SK-N-SH (cell line): ENCODE results near the gene WRNIP1. TPM values are rescaled to one million over a fixed set of nuclear protein-coding genes. Genes with fewer than 3 reads are reported as not detected.

Experiments
- CTCF ChIA-PET: fragments of 300-600, 350-600 bp; formaldehyde crosslinking; extraction: SDS; loops from one replicate; lab custom pipeline; 2021; lab: Yijun Ruan, JAX
- POLR2A ChIA-PET: fragments of 350-600 bp; sonication (Branson Sonifier 250); formaldehyde crosslinking; extraction: SDS; loops from one replicate; lab custom pipeline; 2020; ENCODE audit warnings: antibody characterized with exemption, inconsistent platforms; lab: Yijun Ruan, JAX
- DNase-seq: peaks from one replicate; pipeline ENCODE4 v3.0.0; 2012
- H2AFZ ChIP-seq: fragments of 200-600 bp; sonication (generic); 2 replicates; pipeline ENCODE4 v1.8.1; 2016; ENCODE audit warnings: antibody characterized with exemption, mild to moderate bottlenecking, low read depth
- H3F3A ChIP-seq: fragments of 200-600 bp; sonication (generic); replicated peaks from 2 replicates; pipeline ENCODE3; 2016; ENCODE audit warnings: antibody characterized with exemption, mild to moderate bottlenecking; ENCODE audit not compliant: insufficient read depth
- H3K27ac ChIP-seq, 2 experiments: fragments of 200-500 bp in 1 of 2; fragments of 200-600 bp in 1 of 2; sonication (Bioruptor generic) in 1 of 2; sonication (generic), shearing (Covaris generic) in 1 of 2; 2 replicates each; pipeline versions ENCODE4 v1.5.1 to v1.6.1; 2014 to 2016; ENCODE audit warnings: low read depth in 2 of 2, inconsistent platforms in 1 of 2, low read length in 1 of 2, mild to moderate bottlenecking in 1 of 2, mixed read lengths in 1 of 2
- H3K27me3 ChIP-seq: fragments of 200-600 bp; sonication (generic), shearing (Covaris generic); 2 replicates; pipeline ENCODE4 v1.6.1; 2016; ENCODE audit warnings: mixed run types; ENCODE audit not compliant: insufficient read depth
- H3K36me3 ChIP-seq, 2 experiments: fragments of 200-500 bp in 1 of 2; fragments of 200-600 bp in 1 of 2; sonication (Bioruptor generic) in 1 of 2; sonication (generic) in 1 of 2; replicated peaks in 1 of 2; 2 replicates each; pipeline versions ENCODE3 to v1.5.1; 2014 to 2016; ENCODE audit warnings: low read length in 1 of 2, mild to moderate bottlenecking in 1 of 2; ENCODE audit not compliant: insufficient read depth in 2 of 2, control insufficient read depth in 1 of 2
- H3K4me1 ChIP-seq, 2 experiments: fragments of 200-500 bp in 1 of 2; fragments of 200-600 bp in 1 of 2; sonication (Bioruptor generic) in 1 of 2; sonication (generic), shearing (Covaris generic) in 1 of 2; 2 replicates each; pipeline versions ENCODE4 v1.5.1 to v1.6.1; 2014 to 2016; ENCODE audit warnings: low read depth in 1 of 2, low read length in 1 of 2, mixed run types in 1 of 2; ENCODE audit not compliant: insufficient read depth in 2 of 2, control insufficient read depth in 1 of 2
- H3K4me2 ChIP-seq: fragments of 200-600 bp; sonication (generic), shearing (Covaris generic); 2 replicates; pipeline ENCODE4 v1.6.1; 2017; ENCODE audit warnings: mixed run types
- H3K4me3 ChIP-seq, 2 experiments: fragments of 200-500 bp in 1 of 2; fragments of 200-600 bp in 1 of 2; sonication (Bioruptor generic) in 1 of 2; sonication (generic), shearing (Covaris generic) in 1 of 2; 2 replicates each; pipeline versions ENCODE4 v1.5.1 to v1.8.1; 2014 to 2016; ENCODE audit warnings: low read depth in 2 of 2, inconsistent platforms in 1 of 2, low read length in 1 of 2, mild to moderate bottlenecking in 1 of 2, mixed read lengths in 1 of 2, moderate library complexity in 1 of 2
- H3K79me2 ChIP-seq: fragments of 200-600 bp; sonication (generic); 2 replicates; pipeline ENCODE4 v1.8.1; 2017; ENCODE audit warnings: mild to moderate bottlenecking; ENCODE audit not compliant: insufficient read depth
- H3K9ac ChIP-seq: fragments of 200-600 bp; sonication (generic); 2 replicates; pipeline ENCODE4 v1.6.1; 2017; ENCODE audit warnings: mixed run types
- H3K9me2 ChIP-seq: fragments of 200-600 bp; sonication (generic); 2 replicates; pipeline ENCODE4 v1.6.1; 2017; ENCODE audit warnings: mixed run types
- H3K9me3 ChIP-seq: fragments of 200-600 bp; sonication (generic); 2 replicates; pipeline ENCODE4 v1.6.1; 2017; ENCODE audit warnings: mixed run types, mild to moderate bottlenecking, moderate library complexity
- H4K20me1 ChIP-seq: fragments of 200-600 bp; sonication (generic); 2 replicates; pipeline ENCODE4 v1.6.1; 2017; ENCODE audit warnings: mild to moderate bottlenecking, mixed run types; ENCODE audit not compliant: insufficient read depth
- ELF1 ChIP-seq: IDR thresholded peaks from 2 replicates; pipeline ENCODE4 v1.4.0; 2012
- EP300 ChIP-seq, 2 experiments: IDR thresholded peaks; 2 replicates each; pipeline versions ENCODE4 v1.4.0 to v1.6.1; 2012; ENCODE audit warnings: borderline replicate concordance in 1 of 2, low read depth in 1 of 2, low read length in 1 of 2
- GATA2 ChIP-seq: sonication (generic); formaldehyde crosslinking; IDR thresholded peaks from 2 replicates; pipeline ENCODE4 v1.5.0; 2020; ENCODE audit warnings: mild to moderate bottlenecking, missing genetic modification reagents
- JUND ChIP-seq: IDR thresholded peaks from 2 replicates; pipeline ENCODE4 v1.4.0; 2012
- MEF2A ChIP-seq: IDR thresholded peaks from 2 replicates; pipeline ENCODE4 v1.4.0; 2012; ENCODE audit warnings: low read depth, borderline replicate concordance
- MXI1 ChIP-seq: IDR thresholded peaks from 2 replicates; pipeline ENCODE4 v1.6.1; 2012; ENCODE audit warnings: mild to moderate bottlenecking, low read depth, low read length, improper control_type of control experiment
- NFIC ChIP-seq: IDR thresholded peaks from 2 replicates; pipeline ENCODE4 v1.4.0; 2012; ENCODE audit warnings: borderline replicate concordance
- NRF1 ChIP-seq: IDR thresholded peaks from 2 replicates; pipeline ENCODE4 v1.6.1; 2012; ENCODE audit warnings: low read depth, mild to moderate bottlenecking, low read length
- POLR2AphosphoS5 ChIP-seq: IDR thresholded peaks from 2 replicates; pipeline ENCODE4 v1.6.1; 2012; ENCODE audit warnings: low read depth, low read length
- RCOR1 ChIP-seq: fragments of 150-350 bp; IDR thresholded peaks from 2 replicates; pipeline ENCODE4 v1.6.1; 2017; ENCODE audit warnings: antibody characterized with exemption, low read length
- RXRA ChIP-seq: IDR thresholded peaks from 2 replicates; pipeline ENCODE4 v1.4.0; 2012; ENCODE audit warnings: low read depth, mild to moderate bottlenecking, borderline replicate concordance
- SIN3A ChIP-seq: IDR thresholded peaks from 2 replicates; pipeline ENCODE4 v1.6.1; 2012; ENCODE audit warnings: low read depth, mild to moderate bottlenecking, low read length, moderate library complexity, borderline replicate concordance
- SMC3 ChIP-seq: IDR thresholded peaks from 2 replicates; pipeline ENCODE4 v1.6.1; 2012; ENCODE audit warnings: low read depth, low read length, improper control_type of control experiment
- TCF12 ChIP-seq: IDR thresholded peaks from 2 replicates; pipeline ENCODE4 v1.4.0; 2012
- TEAD4 ChIP-seq: IDR thresholded peaks from 2 replicates; pipeline ENCODE4 v1.4.0; 2012; ENCODE audit warnings: mild to moderate bottlenecking, borderline replicate concordance; ENCODE audit not compliant: insufficient read depth
- WGBS: methylation state at CpG from one replicate; pipeline ENCODE4 v1.1.6; 2017; ENCODE audit warnings: low lambda C conversion rate; 5-methylcytosine and 5-hydroxymethylcytosine counted together
- polyA plus RNA-seq, 3 experiments: library from polyadenylated mRNA; depleted of rRNA; stranded (reverse); fragments of >200 nt; gene quantifications; 2 replicates each; pipeline ENCODE4 v1.2.3, GENCODE V29; 2012
- TF ChIP-seq, protein P1 (sequence below): fragments of 150-350 bp; IDR thresholded peaks from 2 replicates; pipeline ENCODE4 v1.6.1; 2017; ENCODE audit warnings: antibody characterized with exemption, low read length, low read depth, borderline replicate concordance

Gene WRNIP1
- polyA plus RNA-seq, 1 of the 3 experiments (the other 2 are of a cell fraction) = 47.5 TPM

GRCh38 chr6:2755456-2755855 is 9.7 kb upstream of the WRNIP1 start:
- H2AFZ ChIP-seq = no peak overlapping the region
- WGBS = 82% methylated on average over 3 of the region's 3 CpGs
- H3F3A ChIP-seq = no peaks in the 10 kb centered on the region
- H3K9ac ChIP-seq = no peak overlapping the region
- ChIA-PET CTCF (interaction anchor here (1.3 kb wide), 1 partner anchor 16 kb away, joined by 3 read pairs; no protein-coding TSS in a partner anchor), POLR2A (no interaction called here)
- H3K9me3 ChIP-seq = no peaks in the 10 kb centered on the region
- peaks cover 0 to 2% of the 10 kb centered on the region in 2 experiments; a peak in 1 of 4 replicates for H3K4me1 ChIP-seq
- no peaks in the 10 kb centered on the region for H3K79me2 ChIP-seq
- no peaks in the 10 kb centered on the region for H4K20me1 ChIP-seq
- H3K27me3 ChIP-seq = no peaks in the 10 kb centered on the region
- DNase-seq = no peak
- TF ChIP-seq GATA2 (CRISPR knock-in tag) = no peak
- TF ChIP-seq, all 33 proteins: peak for 0
- Histone ChIP-seq H3K36me3 (no peaks in the 10 kb centered on the region), H3K27ac (no peak overlapping the region), H3K9me2 (no peaks in the 10 kb centered on the region), H3K4me2 (no peak overlapping the region), H3K4me3 (no peak overlapping the region)

DNA sequence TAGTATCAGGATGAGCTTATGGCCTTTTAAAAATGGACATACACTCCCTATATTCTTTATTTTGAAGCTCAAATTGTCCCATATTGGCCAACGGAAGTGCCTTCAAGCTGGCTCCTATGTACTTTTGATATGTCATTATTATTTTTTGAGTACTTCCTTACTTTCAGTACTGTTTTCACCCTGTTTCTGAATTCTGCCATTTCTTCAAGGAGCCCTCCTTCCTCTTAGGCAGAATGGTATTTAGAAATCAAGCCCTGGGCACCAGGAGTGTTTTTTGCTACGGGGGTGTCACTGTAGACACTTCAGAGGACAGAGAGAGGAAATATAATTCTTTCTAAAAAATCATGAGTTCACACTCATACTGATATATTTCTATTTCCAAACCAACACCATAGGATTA is 9.0 kb upstream of the WRNIP1 start:
- H2AFZ ChIP-seq = no peak overlapping the region
- 66% methylated on average over 2 of the region's 2 CpGs for WGBS
- TF ChIP-seq NFIC (no peak), ELF1 (no peak), TCF12 (no peak), POLR2AphosphoS5 (no peak), EP300 (IDR thresholded peaks at IDR 0.05; ENCODE audit: borderline replicate concordance in 1 of 2, low read depth in 1 of 2, low read length in 1 of 2) (no peak), NRF1 (no peak), SIN3A (no peak), TEAD4 (no peak), SMC3 (no peak), MXI1 (no peak), MEF2A (no peak), RXRA (no peak), RCOR1 (no peak), JUND (no peak), GATA2 (CRISPR knock-in tag) (no peak)
- TF ChIP-seq, protein P1, sequence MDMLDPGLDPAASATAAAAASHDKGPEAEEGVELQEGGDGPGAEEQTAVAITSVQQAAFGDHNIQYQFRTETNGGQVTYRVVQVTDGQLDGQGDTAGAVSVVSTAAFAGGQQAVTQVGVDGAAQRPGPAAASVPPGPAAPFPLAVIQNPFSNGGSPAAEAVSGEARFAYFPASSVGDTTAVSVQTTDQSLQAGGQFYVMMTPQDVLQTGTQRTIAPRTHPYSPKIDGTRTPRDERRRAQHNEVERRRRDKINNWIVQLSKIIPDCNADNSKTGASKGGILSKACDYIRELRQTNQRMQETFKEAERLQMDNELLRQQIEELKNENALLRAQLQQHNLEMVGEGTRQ = no peak
- TF ChIP-seq, all 33 proteins: peak for 0
- H4K20me1 ChIP-seq = no peaks in the 10 kb centered on the region
- H3K27ac ChIP-seq = no peak overlapping the region
- no peaks in the 10 kb centered on the region for H3K9me3 ChIP-seq
- no peaks in the 10 kb centered on the region for H3F3A ChIP-seq
- peaks cover 0 to 2% of the 10 kb centered on the region in 2 experiments; a peak in 1 of 4 replicates for H3K4me1 ChIP-seq
- no peaks in the 10 kb centered on the region for H3K9me2 ChIP-seq
- H3K27me3 ChIP-seq = no peaks in the 10 kb centered on the region
- no peak for DNase-seq
- CTCF ChIA-PET = interaction anchor here (0.6 to 1.4 kb wide), 3 partner anchors 9 to 18 kb away, joined by 3 read pairs; partner anchors contain the start of gene WRNIP1
- no peak overlapping the region for H3K4me2 ChIP-seq
- no peak overlapping the region for H3K9ac ChIP-seq
- no peaks in the 10 kb centered on the region for H3K36me3 ChIP-seq
- POLR2A ChIA-PET = no interaction called here
- H3K4me3 ChIP-seq = no peak overlapping the region
- no peaks in the 10 kb centered on the region for H3K79me2 ChIP-seq
